Brain microvascular endothelial cell (primary cell): Measurements from ENCODE around the gene HPS1.

Experiments
- DNase-seq: peaks from one replicate; pipeline ENCODE4 v3.0.0-alpha.2; 2020
- H3K27ac ChIP-seq: fragments of 250-450 bp; sonication (Bioruptor Pico); 2 replicates; pipeline ENCODE4 v1.5.1; 2020; ENCODE audit warnings: mild to moderate bottlenecking, moderate library complexity
- H3K27me3 ChIP-seq: fragments of 250-450 bp; sonication (Bioruptor Pico); replicated peaks from 2 replicates; pipeline ENCODE4 v1.5.1; 2020; ENCODE audit warnings: mild to moderate bottlenecking
- H3K36me3 ChIP-seq: fragments of 250-450 bp; sonication (Bioruptor Pico); replicated peaks from 2 replicates; pipeline ENCODE4 v1.5.1; 2020; ENCODE audit warnings: mild to moderate bottlenecking
- H3K4me3 ChIP-seq: 2 replicates; pipeline ENCODE4 v1.5.1; 2011; ENCODE audit warnings: low read depth, mild to moderate bottlenecking, control low read depth, low read length, moderate library complexity
- CTCF ChIP-seq: IDR thresholded peaks from 2 replicates; pipeline ENCODE4 v1.5.1; 2011; ENCODE audit warnings: low read depth, mild to moderate bottlenecking, moderate library complexity, low read length, control low read depth, inconsistent platforms; ENCODE audit errors: missing control alignments
- in situ Hi-C: cut with HindIII; loops from 2 replicates; pipeline ENCODE4 v1.10.0; 2017; ENCODE audit warnings: low sequenced_read_pairs, low pct_ligation_motif_present

HPS1 gene

GRCh38 chr10:98446661-98447221, at the start of gene HPS1:
TSS of gene HPS1 (minus strand) at chr10:98446935. CDS start at chr10:98443240, 3,695 bp downstream.
- no peak for TF ChIP-seq CTCF
- in situ Hi-C loops, result no loop called here
- Histone ChIP-seq H3K27me3 (no peaks in the 10 kb centered on the region), H3K27ac (peak within 1 kb of the TSS; percentile 64), H3K36me3 (peaks cover 8% of the 10 kb centered on the region), H3K4me3 (peak within 1 kb of the TSS; percentile 84)
- DNase-seq, result peak; percentile 41

GRCh38 chr10:98492763-98493162, 46.0 kb upstream of the HPS1 start:
- H3K27me3 ChIP-seq, result no peaks in the 10 kb centered on the region
- in situ Hi-C loops, result no loop called here
- no peak for TF ChIP-seq CTCF

GRCh38 chr10:98489561-98490481, 43.1 kb upstream of the HPS1 start:
- H3K36me3 ChIP-seq, result no peaks in the 10 kb centered on the region
- no peak overlapping the region for H3K27ac ChIP-seq
- H3K27me3 ChIP-seq, result no peaks in the 10 kb centered on the region
- no peak for TF ChIP-seq CTCF
- H3K4me3 ChIP-seq, result no peak overlapping the region
- in situ Hi-C loops, result no loop called here
- no peak for DNase-seq

More at GRCh38 chr10:98492763-98493162, 46.0 kb upstream of the HPS1 start:
- no peaks in the 10 kb centered on the region for H3K36me3 ChIP-seq
- no peak overlapping the region for H3K4me3 ChIP-seq
- H3K27ac ChIP-seq, result no peak overlapping the region
- no peak for DNase-seq

- Histone ChIP-seq H3K27me3 (no peaks in the 10 kb centered on the region), H3K36me3 (no peaks in the 10 kb centered on the region), H3K4me3 (no peak overlapping the region), H3K27ac (no peak overlapping the region)
- no peak for DNase-seq
- in situ Hi-C loops, result no loop called here
- no peak for TF ChIP-seq CTCF
Observed at GRCh38 chr10:98488669-98489430, 42.1 kb upstream of the HPS1 start.

- Histone ChIP-seq H3K36me3 (no peaks in the 10 kb centered on the region), H3K27ac (no peak overlapping the region), H3K27me3 (no peaks in the 10 kb centered on the region), H3K4me3 (no peak overlapping the region)
- in situ Hi-C loops, result no loop called here
- no peak for DNase-seq
- no peak for TF ChIP-seq CTCF
Observed at GRCh38 chr10:98487649-98488048, 40.9 kb upstream of the HPS1 start.
